Heart left ventricle (tissue), 16 donors: ENCODE measurements around the gene YIF1A. TPM values are rescaled to one million over a fixed set of nuclear protein-coding genes. Genes with fewer than 3 reads are reported as not detected.

ENCODE experiments used
- ATAC-seq, 4 donors: fragments of 200-7000 bp; cut with Tn5 transposase; one replicate each; pipeline ENCODE4 v1.9.1; 2020 to 2022; ENCODE audit warnings: moderate library complexity in 4 of 4, mild to moderate bottlenecking in 3 of 4, moderate number of reproducible peaks in 1 of 4
- DNase-seq, 5 donors: peaks; one replicate each; pipeline ENCODE4 v3.0.0-alpha.2; 2020
- H3K27ac ChIP-seq, 12 donors: fragments of 200-600 bp; sonication (generic) in 4 of 12; one replicate each; pipeline versions ENCODE4 v1.5.0 to v1.8.0; 2016 to 2022; ENCODE audit warnings: mild to moderate bottlenecking in 2 of 12
- H3K27me3 ChIP-seq, 9 donors: fragments of 200-600 bp; sonication (generic) in 2 of 9; one replicate each; pipeline versions ENCODE4 v1.5.1 to v1.8.0; 2016 to 2022; ENCODE audit warnings: mild to moderate bottlenecking in 3 of 9
- H3K36me3 ChIP-seq, 9 donors: fragments of 200-600 bp; sonication (generic) in 2 of 9; one replicate each; pipeline versions ENCODE4 v1.5.0 to v1.8.0; 2018 to 2022; ENCODE audit warnings: mild to moderate bottlenecking in 2 of 9
- H3K4me1 ChIP-seq, 12 donors: fragments of 200-600 bp; sonication (generic) in 4 of 12; one replicate each; pipeline versions ENCODE4 v1.5.0 to v1.8.0; 2016 to 2022; ENCODE audit warnings: mild to moderate bottlenecking in 3 of 12
- H3K4me3 ChIP-seq, 12 donors: fragments of 200-600 bp; sonication (generic) in 4 of 12; one replicate each; pipeline versions ENCODE4 v1.5.0 to v1.8.0; 2017 to 2022; ENCODE audit warnings: mild to moderate bottlenecking in 9 of 12, moderate library complexity in 4 of 12
- H3K9me3 ChIP-seq, 12 donors: fragments of 200-600 bp; sonication (generic) in 4 of 12; one replicate each; pipeline versions ENCODE4 v1.5.0 to v1.8.0; 2016 to 2022; ENCODE audit warnings: mild to moderate bottlenecking in 1 of 12
- CTCF ChIP-seq, 12 donors: fragments of 200-600 bp; sonication (generic) in 4 of 12; IDR thresholded peaks; one replicate each; pipeline versions ENCODE4 v1.5.0 to v1.8.0; 2018 to 2022; ENCODE audit warnings: antibody characterized with exemption in 12 of 12, mild to moderate bottlenecking in 5 of 12
- POLR2A ChIP-seq, 2 donors: fragments of 450-650 bp; IDR thresholded peaks; one replicate each; pipeline ENCODE4 v1.6.1; 2017; ENCODE audit warnings: antibody characterized with exemption in 2 of 2, mild to moderate bottlenecking in 2 of 2, moderate library complexity in 2 of 2
- WGBS, 4 donors: extraction: QIAGEN DNeasy Blood & Tissue Kit in 2 of 4; methylation state at CpG; one replicate each; pipeline versions ENCODE4 v1.1.5 to v1.1.7; 2013 to 2018; 5-methylcytosine and 5-hydroxymethylcytosine counted together
- intact Hi-C, 10 donors: fragments of 100-400 bp; cut with DNase I; formaldehyde crosslinking; loops; one replicate each; pipeline versions ENCODE4 v1.11.1 to v1.14.2; 2022
- polyA plus RNA-seq, 2 donors: library from polyadenylated mRNA; stranded (reverse); fragments of 200-250 nt; gene quantifications; one replicate each; pipeline ENCODE4 v1.2.3, GENCODE V29; 2013
- total RNA-seq, 9 donors: library from RNA; depleted of rRNA in 2 of 9; stranded (reverse); fragments of >200 nt in 2 of 9; fragmentation: NEBNext Ultra II Directional in 3 of 9; extraction: Animal tissue kit (Norgen Biotek cat#: 25700) in 3 of 9; gene quantifications; one replicate each; pipeline versions ENCODE4 v1.1.0 to v1.2.4, GENCODE V29; 2016 to 2023
- donor health status: ischemic (EF 13 %, LVEDD 7.1; RV severe dilation, severe dysfunction).
- donor health status: healthy with polysubstance abuse.
- donor health status: DM: no; HTN: yes; CAD: no.
- donor health status: DM: no; HTN: no; CAD: no.
- donor health status: ischemic (EF 25% LVEDD 6.9; RV normal size, moderate dysfunction).
- donor health status: ischemic (EF 25% LVEDD 5.7; RV mildly dilated, moderate dysfunction).
- donor health status: healthy.
- donor health status: DM: yes; HTN: yes; CAD: no.
- donor health status: ischemic (EF 35%, LVEDD 5.7; RV mildly dilated, moderate dysfunction).
- donor health status: nonischemic (EF 11% LVEDD 7.7; RV severe dilation, severe dysfunction).
- donor health status: DM: yes; HTN: yes; CAD: no.
- donor health status: PGD.
- donor health status: ischemic (EF 29% LVEDD 5.4; RV normal size, mild dysfunction).
- donor health status: nonischemic (EF 23%, LVEDD 6.1; RV moderate dilation, normal function).

Gene YIF1A
- total and polyA plus RNA-seq, 11 donors = 41.6 to 136 (median 65.3) TPM

GRCh38 chr11:66268244-66268951 is 20.5 kb downstream of the YIF1A start, which contains the start of gene RAB1B:
Gene RAB1B, plus strand, starts transcription at chr11:66268639. Its CDS starts 41 bp downstream, at chr11:66268680.
- ATAC-seq (peak; percentile 89 to 93 (median 90)), DNase-seq (peak; percentile 100)
- Histone ChIP-seq H3K4me1 (peaks cover 4 to 34% (median 27%) of the 10 kb centered on the region in 12 donors), H3K27ac (peak within 1 kb of the TSS; percentile 89 to 99 (median 97)), H3K27me3 (no peaks in the 10 kb centered on the region), H3K4me3 (peak within 1 kb of the TSS; percentile 61 to 99 (median 92)), H3K36me3 (peaks cover 2 to 48% (median 31%) of the 10 kb centered on the region in 9 donors), H3K9me3 (no peaks in the 10 kb centered on the region)
- 0% methylated on average over 10 to 64 of the region's 64 CpGs for WGBS, 4 donors
- intact Hi-C loops = loop anchor here in 1 of 10 donors (10.0 kb wide), 1 partner anchor 414 kb away; the partner anchor contains the start of gene CFL1
- TF ChIP-seq POLR2A (IDR thresholded peaks at IDR 0.05) (peak; percentile 6 to 86), CTCF (IDR thresholded peaks at IDR 0.05) (no peak)

GRCh38 chr11:66267379-66268243 is 21.3 kb downstream of the YIF1A start:
- TF ChIP-seq POLR2A (IDR thresholded peaks at IDR 0.05) (peak; percentile 17 to 60), CTCF (IDR thresholded peaks at IDR 0.05) (peak in 6 of 12 donors; percentile 13 to 29 (median 20))
- WGBS, 4 donors = 0 to 1% (median 1%) methylated on average over 28 to 61 of the region's 61 CpGs
- Histone ChIP-seq H3K4me3 (peak overlapping the region; percentile 40 to 99 (median 90)), H3K36me3 (peaks cover 0 to 48% (median 31%) of the 10 kb centered on the region in 9 donors), H3K9me3 (no peaks in the 10 kb centered on the region), H3K27ac (peak overlapping the region; percentile 89 to 99 (median 97)), H3K4me1 (peaks cover 4 to 34% (median 27%) of the 10 kb centered on the region in 12 donors), H3K27me3 (no peaks in the 10 kb centered on the region)
- ATAC-seq (peak; percentile 75 to 85 (median 84)), DNase-seq (peak; percentile 92 to 95 (median 93))
- intact Hi-C loops = loop anchor here in 1 of 10 donors (10.0 kb wide), 1 partner anchor 413 kb away; the partner anchor contains the start of gene CFL1

GRCh38 chr11:66267039-66267378 is 21.9 kb downstream of the YIF1A start:
- intact Hi-C loops = loop anchor here in 1 of 10 donors (10.0 kb wide), 1 partner anchor 412 kb away; the partner anchor contains the start of gene CFL1
- H3K4me1 ChIP-seq = peaks cover 4 to 34% (median 26%) of the 10 kb centered on the region in 12 donors
- DNase-seq (no peak), ATAC-seq (peak in 2 of 4 donors; percentile 0 to 3)
- no peaks in the 10 kb centered on the region for H3K9me3 ChIP-seq
- TF ChIP-seq CTCF (IDR thresholded peaks at IDR 0.05) = no peak
- no peak for TF ChIP-seq POLR2A (IDR thresholded peaks at IDR 0.05)
- H3K27ac ChIP-seq = peak overlapping the region; percentile 89 to 99 (median 97)
- peak overlapping the region; percentile 40 to 99 (median 90) for H3K4me3 ChIP-seq
- H3K36me3 ChIP-seq = peaks cover 0 to 48% (median 31%) of the 10 kb centered on the region in 9 donors
- H3K27me3 ChIP-seq = no peaks in the 10 kb centered on the region
- WGBS, 4 donors = 15 to 21% (median 18%) methylated on average over 13 of the region's 13 CpGs
